Measurements from ENCODE around the gene ATF7.

GRCh38 chr12:53589915-53590314 lies 36.3 kb downstream of the ATF7 start:
- TF ChIP-seq EZH2 (IDR thresholded peaks at IDR 0.05) (no peak), POLR2AphosphoS5 (IDR thresholded peaks at IDR 0.05; ENCODE audit: borderline replicate concordance, low read depth, low read length) (no peak), FOXP2 (optimal IDR thresholded peaks at IDR 0.05; ENCODE audit: control extremely low read depth, extremely low read length, insufficient read depth) (no peak)
